ENCODE results near the gene CNTN3.

GRCh38 chr3:74591946-74592345 lies 22.5 kb downstream of the CNTN3 start:
- TF ChIP-seq MAX (IDR thresholded peaks at IDR 0.05; ENCODE audit: low read depth, low read length) (no peak), CTCF (IDR thresholded peaks at IDR 0.05; ENCODE audit: low read depth, low read length) (no peak)
